GM10847 (cell line): ENCODE measurements around the gene ATN1.

Experiments
- POLR2A ChIP-seq: IDR thresholded peaks from 2 replicates; pipeline ENCODE4 v1.6.1; 2011; ENCODE audit not compliant: insufficient read length; ENCODE audit errors: extremely low read depth

Gene ATN1

DNA sequence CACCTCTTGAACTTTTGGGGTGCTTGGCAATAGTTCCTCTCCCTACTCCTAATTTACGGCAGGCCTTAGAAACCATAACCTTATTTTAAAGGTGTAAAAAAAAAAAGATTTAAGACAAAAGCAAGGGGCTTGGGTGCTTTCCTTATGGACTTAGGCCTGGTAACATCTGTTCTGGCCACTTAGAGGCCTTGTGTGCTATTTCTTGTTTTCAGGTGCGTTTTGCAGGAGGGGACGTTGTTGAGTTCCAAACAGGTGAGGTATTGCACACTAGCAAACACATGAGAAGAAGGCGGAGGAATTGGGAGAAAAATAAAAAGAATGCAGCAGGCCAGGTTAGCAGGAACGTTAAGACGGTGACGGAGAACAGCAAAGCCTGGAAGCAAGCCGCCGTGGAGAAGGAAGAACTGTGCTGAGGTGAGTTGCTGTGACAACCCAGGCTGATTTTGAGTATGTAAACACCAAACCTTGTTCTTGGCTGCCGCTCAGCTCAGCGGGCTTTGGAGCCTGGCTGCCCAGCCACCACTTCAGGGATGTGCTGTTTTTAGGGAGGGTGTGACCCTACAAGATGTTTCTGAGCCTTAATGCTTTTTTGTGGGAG is 60.3 kb downstream of the ATN1 start:
- TF ChIP-seq POLR2A = no peak
